Measurements from ENCODE around the gene SLC32A1. TPM values are rescaled to one million over a fixed set of nuclear protein-coding genes. Genes with fewer than 3 reads are reported as not detected.

SLC32A1 gene
- total and polyA plus RNA-seq, 2 of the 13 experiments (the other 11 are each of a cell fraction or from before 2014, with no cell fraction given): not detected

GRCh38 chr20:38730167-38730988 is 6.1 kb downstream of the SLC32A1 start (continued):
- TF ChIP-seq, protein P1, sequence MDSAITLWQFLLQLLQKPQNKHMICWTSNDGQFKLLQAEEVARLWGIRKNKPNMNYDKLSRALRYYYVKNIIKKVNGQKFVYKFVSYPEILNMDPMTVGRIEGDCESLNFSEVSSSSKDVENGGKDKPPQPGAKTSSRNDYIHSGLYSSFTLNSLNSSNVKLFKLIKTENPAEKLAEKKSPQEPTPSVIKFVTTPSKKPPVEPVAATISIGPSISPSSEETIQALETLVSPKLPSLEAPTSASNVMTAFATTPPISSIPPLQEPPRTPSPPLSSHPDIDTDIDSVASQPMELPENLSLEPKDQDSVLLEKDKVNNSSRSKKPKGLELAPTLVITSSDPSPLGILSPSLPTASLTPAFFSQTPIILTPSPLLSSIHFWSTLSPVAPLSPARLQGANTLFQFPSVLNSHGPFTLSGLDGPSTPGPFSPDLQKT (CRISPR knock-in tag; IDR thresholded peaks at IDR 0.05; ENCODE audit: borderline replicate concordance): no peak
- TF ChIP-seq PAWR (CRISPR knock-in tag; IDR thresholded peaks at IDR 0.05; ENCODE audit: borderline replicate concordance) (0 out of 2 replicates have a peak, but pooled peaks have one; percentile 46), ZNF841 (CRISPR knock-in tag; IDR thresholded peaks at IDR 0.05; ENCODE audit: borderline replicate concordance) (no peak), ZNF766 (CRISPR knock-in tag; IDR thresholded peaks at IDR 0.05; ENCODE audit: borderline replicate concordance) (0 out of 2 replicates have a peak, but pooled peaks have one; percentile 7), ZNF572 (CRISPR knock-in tag; IDR thresholded peaks at IDR 0.05) (no peak), ZNF431 (CRISPR knock-in tag; IDR thresholded peaks at IDR 0.05; ENCODE audit: borderline replicate concordance, low read depth) (0 out of 2 replicates have a peak, but pooled peaks have one; percentile 21), CENPT (CRISPR knock-in tag; IDR thresholded peaks at IDR 0.05; ENCODE audit: low read depth) (0 out of 2 replicates have a peak, but pooled peaks have one; percentile 25), SCMH1 (CRISPR knock-in tag; IDR thresholded peaks at IDR 0.05; ENCODE audit: borderline replicate concordance) (0 out of 2 replicates have a peak, but pooled peaks have one; percentile 28), ZNF343 (CRISPR knock-in tag; IDR thresholded peaks at IDR 0.05) (0 out of 2 replicates have a peak, but pooled peaks have one; percentile 70), EZH2 (conservative IDR thresholded peaks at IDR 0.05; ENCODE audit: low read depth, low read length) (0 out of 2 replicates have a peak, but pooled peaks have one; percentile 6), HDAC2 (CRISPR knock-in tag; IDR thresholded peaks at IDR 0.05) (no peak), SALL1 (CRISPR knock-in tag; IDR thresholded peaks at IDR 0.05) (0 out of 2 replicates have a peak, but pooled peaks have one; percentile 12), PCBP1 (IDR thresholded peaks at IDR 0.05; ENCODE audit: borderline replicate concordance, low read depth, low read length) (0 out of 2 replicates have a peak, but pooled peaks have one; percentile 54), ATF7 (IDR thresholded peaks at IDR 0.05) (no peak), ATF7 (CRISPR knock-in tag; IDR thresholded peaks at IDR 0.05) (0 out of 2 replicates have a peak, but pooled peaks have one; percentile 46), ZC3H13 (CRISPR knock-in tag; IDR thresholded peaks at IDR 0.05) (no peak), ZNF598 (CRISPR knock-in tag; IDR thresholded peaks at IDR 0.05; ENCODE audit: borderline replicate concordance) (0 out of 2 replicates have a peak, but pooled peaks have one; percentile 4), SMAD1 (CRISPR knock-in tag; IDR thresholded peaks at IDR 0.05; ENCODE audit: borderline replicate concordance, low read depth) (no peak), ESRRA (CRISPR knock-in tag; IDR thresholded peaks at IDR 0.05; ENCODE audit: low read depth) (0 out of 2 replicates have a peak, but pooled peaks have one; percentile 7), ZNF674 (CRISPR knock-in tag; IDR thresholded peaks at IDR 0.05; ENCODE audit: low read depth) (0 out of 2 replicates have a peak, but pooled peaks have one; percentile 63), NR0B2 (CRISPR knock-in tag; IDR thresholded peaks at IDR 0.05) (no peak)
